ENCODE results near the gene RETN.

Gene RETN

DNA sequence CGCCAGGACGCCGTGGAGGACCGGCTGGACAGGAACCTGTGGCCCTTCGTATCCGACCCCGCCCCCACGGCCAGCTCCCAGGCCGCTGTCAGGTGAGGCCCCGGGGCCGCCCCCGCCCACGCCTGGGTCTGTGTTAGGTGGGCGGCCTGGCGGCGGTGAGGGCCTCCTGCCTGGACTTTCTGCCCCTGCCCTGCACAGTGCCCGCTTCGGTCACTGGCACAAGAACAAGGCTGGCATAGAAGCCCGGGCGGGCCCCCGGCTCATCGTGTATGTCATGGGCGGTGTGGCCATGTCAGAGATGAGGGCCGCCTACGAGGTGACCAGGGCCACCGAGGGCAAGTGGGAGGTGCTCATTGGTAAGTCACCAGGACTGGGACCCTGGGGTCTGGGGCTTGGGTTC lies 21.7 kb upstream of the RETN start:
- no peak overlapping the region for H2AFZ ChIP-seq (ENCODE audit: low read length, unreplicated experiment)
- no peaks in the 10 kb centered on the region for H3K27me3 ChIP-seq (ENCODE audit: insufficient read depth, low read length)
- H3K4me3 ChIP-seq (ENCODE audit: low read depth, low read length): no peak overlapping the region
- no peaks in the 10 kb centered on the region for H3K4me1 ChIP-seq (ENCODE audit: control insufficient read depth, insufficient read depth, low read length, unreplicated experiment)
- no peak overlapping the region for H3K27ac ChIP-seq (ENCODE audit: low read depth, low read length)
- H3K36me3 ChIP-seq (ENCODE audit: insufficient read depth, low read length): no peaks in the 10 kb centered on the region
- H3K79me2 ChIP-seq (ENCODE audit: control insufficient read depth, insufficient read depth, low read length, unreplicated experiment): no peaks in the 10 kb centered on the region

- Histone ChIP-seq H3K79me2 (ENCODE audit: control insufficient read depth, insufficient read depth, low read length, unreplicated experiment) (no peaks in the 10 kb centered on the region), H2AFZ (ENCODE audit: low read length, unreplicated experiment) (no peak overlapping the region), H3K4me3 (ENCODE audit: low read depth, low read length) (no peak overlapping the region), H3K27me3 (ENCODE audit: insufficient read depth, low read length) (no peaks in the 10 kb centered on the region), H3K36me3 (ENCODE audit: insufficient read depth, low read length) (no peaks in the 10 kb centered on the region), H3K4me1 (ENCODE audit: control insufficient read depth, insufficient read depth, low read length, unreplicated experiment) (no peaks in the 10 kb centered on the region), H3K27ac (ENCODE audit: low read depth, low read length) (no peak overlapping the region)
Measured at GRCh38 chr19:7648265-7649014, 20.4 kb upstream of the RETN start.

DNA sequence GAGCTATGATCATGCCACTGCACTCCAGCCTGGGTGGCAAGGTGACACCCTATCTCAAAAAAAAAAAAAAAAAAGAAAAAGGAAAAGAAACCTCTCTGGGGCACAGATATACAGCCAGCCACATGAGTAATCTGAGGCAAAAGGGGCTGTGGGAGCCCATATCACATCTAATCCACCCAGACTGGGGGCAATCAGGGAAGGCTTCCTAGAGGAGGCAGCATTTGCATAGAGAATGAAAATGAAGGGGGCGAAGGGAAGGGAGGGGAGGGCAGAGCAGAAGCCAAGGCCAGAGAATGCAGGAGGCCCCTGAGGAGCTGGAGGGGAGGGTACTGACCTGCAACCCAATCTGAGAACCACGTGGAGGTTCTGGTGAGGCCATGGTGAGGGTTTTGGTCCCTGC lies 18.7 kb upstream of the RETN start:
- H2AFZ ChIP-seq (ENCODE audit: low read length, unreplicated experiment): no peak overlapping the region
- no peaks in the 10 kb centered on the region for H3K27me3 ChIP-seq (ENCODE audit: insufficient read depth, low read length)
- no peak overlapping the region for H3K27ac ChIP-seq (ENCODE audit: low read depth, low read length)
- H3K4me3 ChIP-seq (ENCODE audit: low read depth, low read length): no peak overlapping the region
- H3K4me1 ChIP-seq (ENCODE audit: control insufficient read depth, insufficient read depth, low read length, unreplicated experiment): no peaks in the 10 kb centered on the region
- no peaks in the 10 kb centered on the region for H3K79me2 ChIP-seq (ENCODE audit: control insufficient read depth, insufficient read depth, low read length, unreplicated experiment)
- H3K36me3 ChIP-seq (ENCODE audit: insufficient read depth, low read length): no peaks in the 10 kb centered on the region

DNA sequence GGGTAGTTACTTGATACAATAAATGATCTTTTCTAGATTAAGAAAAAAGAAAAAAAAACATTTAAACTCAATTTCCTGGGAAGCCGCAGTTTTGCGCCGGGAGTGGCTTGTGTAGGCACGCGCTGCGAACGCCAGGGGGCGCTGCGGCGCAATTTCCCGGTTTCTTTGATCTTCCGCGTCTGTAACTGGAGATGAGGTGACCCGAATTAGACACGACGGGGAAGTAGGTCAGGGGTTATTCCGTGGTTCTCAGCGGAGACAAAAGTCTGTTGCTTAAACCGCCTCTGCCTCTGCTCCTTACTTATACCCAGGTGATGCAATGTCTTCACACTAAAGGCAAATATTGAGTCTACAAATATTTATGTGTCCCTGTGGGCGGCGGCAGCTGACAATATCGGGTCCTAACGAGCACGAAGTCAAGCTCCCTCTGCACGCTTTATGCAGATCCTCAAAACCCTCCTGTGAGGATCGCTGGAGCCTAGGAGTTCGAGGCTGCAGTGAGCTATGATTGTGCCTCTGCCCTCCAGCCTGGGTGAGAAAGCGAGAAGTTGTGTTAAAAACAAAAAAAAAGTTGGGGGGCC lies 16.7 kb upstream of the RETN start:
- peak overlapping the region; percentile 60 for H3K4me3 ChIP-seq (ENCODE audit: low read depth, low read length)
- no peaks in the 10 kb centered on the region for H3K79me2 ChIP-seq (ENCODE audit: control insufficient read depth, insufficient read depth, low read length, unreplicated experiment)
- no peak overlapping the region for H2AFZ ChIP-seq (ENCODE audit: low read length, unreplicated experiment)
- H3K4me1 ChIP-seq (ENCODE audit: control insufficient read depth, insufficient read depth, low read length, unreplicated experiment): no peaks in the 10 kb centered on the region
- no peak overlapping the region for H3K27ac ChIP-seq (ENCODE audit: low read depth, low read length)
- H3K36me3 ChIP-seq (ENCODE audit: insufficient read depth, low read length): no peaks in the 10 kb centered on the region
- no peaks in the 10 kb centered on the region for H3K27me3 ChIP-seq (ENCODE audit: insufficient read depth, low read length)

DNA sequence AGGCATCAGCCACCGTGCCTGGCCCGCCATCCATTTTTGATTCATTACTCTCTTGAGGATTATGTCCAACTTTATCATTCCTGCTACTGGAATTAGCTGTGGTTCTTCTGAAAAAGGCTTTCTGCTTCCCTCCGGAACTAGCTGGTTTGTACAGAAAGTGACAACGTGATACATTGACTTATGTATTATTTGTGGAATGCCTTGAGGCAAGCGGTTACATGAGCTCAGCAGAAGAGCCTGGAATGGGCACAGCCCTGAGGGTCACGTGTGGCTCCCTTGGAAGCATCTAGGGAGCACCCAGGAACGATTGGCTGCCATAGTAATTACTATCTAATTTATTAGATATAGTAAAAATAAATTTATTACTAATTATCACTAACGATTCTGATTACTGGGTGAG lies 14.4 kb upstream of the RETN start:
- Histone ChIP-seq H3K4me1 (ENCODE audit: control insufficient read depth, insufficient read depth, low read length, unreplicated experiment) (no peaks in the 10 kb centered on the region), H3K36me3 (ENCODE audit: insufficient read depth, low read length) (no peaks in the 10 kb centered on the region), H3K79me2 (ENCODE audit: control insufficient read depth, insufficient read depth, low read length, unreplicated experiment) (no peaks in the 10 kb centered on the region), H3K27ac (ENCODE audit: low read depth, low read length) (no peak overlapping the region), H2AFZ (ENCODE audit: low read length, unreplicated experiment) (no peak overlapping the region), H3K27me3 (ENCODE audit: insufficient read depth, low read length) (no peaks in the 10 kb centered on the region), H3K4me3 (ENCODE audit: low read depth, low read length) (no peak overlapping the region)

GRCh38 chr19:7655581-7655980 lies 13.3 kb upstream of the RETN start:
- no peaks in the 10 kb centered on the region for H3K36me3 ChIP-seq (ENCODE audit: insufficient read depth, low read length)
- H3K79me2 ChIP-seq (ENCODE audit: control insufficient read depth, insufficient read depth, low read length, unreplicated experiment): no peaks in the 10 kb centered on the region
- no peak overlapping the region for H3K27ac ChIP-seq (ENCODE audit: low read depth, low read length)
- H3K4me1 ChIP-seq (ENCODE audit: control insufficient read depth, insufficient read depth, low read length, unreplicated experiment): no peaks in the 10 kb centered on the region
- H2AFZ ChIP-seq (ENCODE audit: low read length, unreplicated experiment): no peak overlapping the region
- H3K27me3 ChIP-seq (ENCODE audit: insufficient read depth, low read length): no peaks in the 10 kb centered on the region
- H3K4me3 ChIP-seq (ENCODE audit: low read depth, low read length): no peak overlapping the region

DNA sequence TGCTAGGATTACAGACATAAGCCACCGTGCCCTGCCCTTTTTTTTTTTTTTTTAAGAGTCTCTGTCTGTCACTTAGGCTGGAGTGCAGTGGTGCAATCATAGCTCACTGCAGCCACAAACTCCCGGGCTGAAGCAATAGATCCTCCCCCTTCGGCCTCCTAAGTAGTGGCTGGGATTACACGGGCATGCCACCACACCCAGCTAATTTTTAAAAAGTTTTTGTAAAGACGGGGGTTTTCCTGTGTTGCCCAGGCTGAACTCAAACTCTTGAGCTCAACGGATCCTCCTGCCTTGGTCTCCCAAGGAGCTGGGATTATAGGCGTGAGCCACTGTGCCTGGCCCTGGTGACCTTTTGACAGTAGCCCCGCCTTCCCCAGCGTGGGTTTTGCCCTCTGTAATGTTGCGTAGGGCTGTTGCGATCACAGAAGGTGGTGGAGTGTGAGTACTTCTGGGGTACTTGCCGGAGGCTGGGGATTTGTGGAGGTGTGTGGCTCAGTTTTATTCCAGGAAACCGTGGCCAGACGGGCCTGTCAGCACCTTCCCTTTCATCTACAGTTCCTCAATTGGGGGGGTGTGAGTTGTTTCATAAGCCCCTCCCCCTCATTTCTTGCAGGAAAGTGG lies 11.6 kb upstream of the RETN start:
- no peak overlapping the region for H2AFZ ChIP-seq (ENCODE audit: low read length, unreplicated experiment)
- no peak overlapping the region for H3K4me3 ChIP-seq (ENCODE audit: low read depth, low read length)
- H3K4me1 ChIP-seq (ENCODE audit: control insufficient read depth, insufficient read depth, low read length, unreplicated experiment): no peaks in the 10 kb centered on the region
- no peaks in the 10 kb centered on the region for H3K79me2 ChIP-seq (ENCODE audit: control insufficient read depth, insufficient read depth, low read length, unreplicated experiment)
- peaks cover 11% of the 10 kb centered on the region; the same call in 1 of the 2 replicates for H3K27me3 ChIP-seq (ENCODE audit: insufficient read depth, low read length)
- H3K36me3 ChIP-seq (ENCODE audit: insufficient read depth, low read length): no peaks in the 10 kb centered on the region
- H3K27ac ChIP-seq (ENCODE audit: low read depth, low read length): no peak overlapping the region

DNA sequence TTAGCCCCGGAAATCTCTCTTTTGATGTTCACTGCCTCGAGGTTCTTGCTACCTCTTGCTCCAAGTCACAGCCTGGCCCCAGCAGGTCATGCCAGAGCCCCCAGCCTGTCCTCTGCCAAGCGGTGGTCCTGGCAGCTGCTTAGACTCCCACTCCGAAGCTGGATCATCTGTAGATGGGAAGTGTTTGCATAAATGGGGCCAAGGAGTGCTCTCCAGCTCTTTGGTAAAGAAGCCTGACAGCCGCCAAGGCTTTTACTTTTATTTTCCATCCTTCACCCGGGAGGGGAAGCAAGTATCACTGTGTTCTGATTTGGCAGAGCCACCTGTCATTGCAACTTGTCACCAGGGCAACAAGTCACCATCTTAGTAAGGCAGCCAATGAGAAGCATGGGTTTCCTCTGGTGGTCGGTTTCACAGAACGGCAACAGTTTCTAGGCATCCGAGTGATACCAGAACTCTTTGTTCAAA lies 10.6 kb upstream of the RETN start:
- Histone ChIP-seq H3K36me3 (ENCODE audit: insufficient read depth, low read length) (no peaks in the 10 kb centered on the region), H3K27me3 (ENCODE audit: insufficient read depth, low read length) (peaks cover 11% of the 10 kb centered on the region; the same call in 1 of the 2 replicates), H3K4me3 (ENCODE audit: low read depth, low read length) (no peak overlapping the region), H3K27ac (ENCODE audit: low read depth, low read length) (no peak overlapping the region), H2AFZ (ENCODE audit: low read length, unreplicated experiment) (no peak overlapping the region), H3K4me1 (ENCODE audit: control insufficient read depth, insufficient read depth, low read length, unreplicated experiment) (no peaks in the 10 kb centered on the region), H3K79me2 (ENCODE audit: control insufficient read depth, insufficient read depth, low read length, unreplicated experiment) (no peaks in the 10 kb centered on the region)

DNA sequence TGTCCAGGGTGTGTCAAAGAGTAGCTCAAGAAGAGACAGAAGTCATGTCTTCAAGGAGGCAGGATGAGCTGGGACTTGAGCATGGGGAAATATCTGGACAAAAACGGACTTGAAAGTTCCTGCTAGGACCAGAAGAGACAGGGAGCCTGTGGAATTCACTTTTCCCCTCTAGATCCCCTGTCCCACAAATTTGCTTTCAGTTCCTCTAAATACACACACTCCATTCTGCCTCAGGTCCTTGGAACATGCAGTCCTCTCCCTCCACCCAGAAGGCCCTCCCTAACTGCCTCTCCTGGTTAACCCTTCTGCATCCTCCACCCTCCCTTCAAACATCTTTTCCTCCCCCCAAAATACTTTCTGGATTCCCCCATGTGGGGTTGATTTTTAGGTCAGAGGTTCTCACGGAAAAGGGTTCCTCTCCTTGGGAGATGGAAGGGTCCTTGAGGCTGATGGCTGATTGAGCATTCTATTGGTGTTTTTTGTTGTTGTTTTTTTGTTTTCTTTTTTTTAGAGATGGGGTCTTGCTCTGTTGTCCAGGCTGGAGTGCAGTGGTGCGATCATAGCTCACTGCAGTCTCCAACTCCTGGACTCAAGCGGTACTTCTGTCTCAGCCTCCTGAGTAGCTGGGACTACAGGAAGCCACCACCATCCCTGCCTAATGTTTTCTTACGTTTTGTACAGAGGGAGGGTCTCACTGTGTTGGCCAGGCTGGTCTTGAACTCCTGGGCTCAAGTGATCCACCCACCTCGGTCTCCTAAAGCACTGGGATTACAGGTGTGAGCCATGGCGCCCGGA lies 6.9 kb upstream of the RETN start:
- no peaks in the 10 kb centered on the region for H3K36me3 ChIP-seq (ENCODE audit: insufficient read depth, low read length)
- peaks cover 11% of the 10 kb centered on the region; the same call in 1 of the 2 replicates for H3K27me3 ChIP-seq (ENCODE audit: insufficient read depth, low read length)
- no peak overlapping the region for H3K4me3 ChIP-seq (ENCODE audit: low read depth, low read length)
- H3K79me2 ChIP-seq (ENCODE audit: control insufficient read depth, insufficient read depth, low read length, unreplicated experiment): no peaks in the 10 kb centered on the region
- H2AFZ ChIP-seq (ENCODE audit: low read length, unreplicated experiment): no peak overlapping the region
- no peaks in the 10 kb centered on the region for H3K4me1 ChIP-seq (ENCODE audit: control insufficient read depth, insufficient read depth, low read length, unreplicated experiment)
- H3K27ac ChIP-seq (ENCODE audit: low read depth, low read length): no peak overlapping the region

DNA sequence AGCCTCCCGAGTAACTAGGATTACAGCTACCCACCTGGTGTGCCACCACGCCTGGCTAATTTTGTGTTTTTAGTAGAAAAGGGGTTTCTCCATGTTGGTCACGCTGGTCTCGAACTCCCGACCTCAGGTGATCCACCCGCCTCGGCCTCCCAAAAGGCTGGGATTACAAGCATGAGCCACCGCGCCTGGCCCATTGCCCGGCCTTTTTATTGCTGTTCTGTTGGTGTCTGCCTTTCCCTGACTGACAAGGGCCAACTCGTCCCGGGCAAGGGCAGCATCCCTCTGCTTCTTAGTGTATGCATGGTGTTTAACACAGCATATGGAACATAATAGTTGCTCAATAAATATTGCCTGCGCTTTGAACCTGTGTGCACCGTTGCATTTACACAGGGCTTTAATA lies 6.2 kb upstream of the RETN start:
- Histone ChIP-seq H3K4me3 (ENCODE audit: low read depth, low read length) (no peak overlapping the region), H3K36me3 (ENCODE audit: insufficient read depth, low read length) (no peaks in the 10 kb centered on the region), H3K27ac (ENCODE audit: low read depth, low read length) (no peak overlapping the region), H3K27me3 (ENCODE audit: insufficient read depth, low read length) (peaks cover 11% of the 10 kb centered on the region; the same call in 1 of the 2 replicates), H3K79me2 (ENCODE audit: control insufficient read depth, insufficient read depth, low read length, unreplicated experiment) (no peaks in the 10 kb centered on the region), H3K4me1 (ENCODE audit: control insufficient read depth, insufficient read depth, low read length, unreplicated experiment) (no peaks in the 10 kb centered on the region), H2AFZ (ENCODE audit: low read length, unreplicated experiment) (no peak overlapping the region)

All from ACC112 (cell line).